Measurements from ENCODE around the gene BATF.

Gene BATF

DNA sequence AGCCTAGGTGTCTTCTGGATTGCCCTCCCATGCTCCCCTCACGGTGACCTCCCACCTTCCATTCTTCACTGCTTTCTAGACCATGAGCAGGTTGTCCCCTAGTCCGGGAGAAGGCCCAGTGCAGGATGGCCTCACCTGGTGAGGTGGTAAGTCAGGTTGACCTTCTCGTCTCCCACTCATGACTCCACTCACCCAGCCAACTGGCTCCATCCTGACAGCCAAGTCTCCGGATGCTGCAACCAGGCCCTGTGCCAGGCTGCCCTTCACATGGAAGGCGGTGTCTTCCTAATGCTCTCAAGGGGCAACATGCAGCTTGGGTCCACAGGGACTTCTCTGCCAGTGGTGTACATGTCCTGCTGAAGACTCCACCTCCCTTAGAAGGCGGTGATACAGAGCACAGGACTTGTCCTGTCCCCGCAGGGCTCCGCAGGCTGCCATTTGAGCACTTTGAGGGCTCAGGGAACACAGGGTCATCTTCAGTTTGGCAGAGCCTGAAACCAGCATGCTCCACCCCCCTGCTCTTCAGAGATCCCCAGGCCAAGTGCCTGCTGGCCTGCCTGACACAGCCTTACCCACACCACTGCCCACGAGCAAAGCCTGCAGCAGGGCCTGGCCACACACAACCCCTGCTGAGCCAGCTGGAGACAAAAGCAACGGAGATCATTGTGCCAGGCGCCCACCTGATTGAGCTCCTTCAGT is 25.4 kb downstream of the BATF start:
- no peak for DNase-seq (ENCODE audit: low read depth, low spot score)
- no peak overlapping the region for H3K4me3 ChIP-seq (ENCODE audit: low read depth, low read length)
- TF ChIP-seq, protein P1, sequence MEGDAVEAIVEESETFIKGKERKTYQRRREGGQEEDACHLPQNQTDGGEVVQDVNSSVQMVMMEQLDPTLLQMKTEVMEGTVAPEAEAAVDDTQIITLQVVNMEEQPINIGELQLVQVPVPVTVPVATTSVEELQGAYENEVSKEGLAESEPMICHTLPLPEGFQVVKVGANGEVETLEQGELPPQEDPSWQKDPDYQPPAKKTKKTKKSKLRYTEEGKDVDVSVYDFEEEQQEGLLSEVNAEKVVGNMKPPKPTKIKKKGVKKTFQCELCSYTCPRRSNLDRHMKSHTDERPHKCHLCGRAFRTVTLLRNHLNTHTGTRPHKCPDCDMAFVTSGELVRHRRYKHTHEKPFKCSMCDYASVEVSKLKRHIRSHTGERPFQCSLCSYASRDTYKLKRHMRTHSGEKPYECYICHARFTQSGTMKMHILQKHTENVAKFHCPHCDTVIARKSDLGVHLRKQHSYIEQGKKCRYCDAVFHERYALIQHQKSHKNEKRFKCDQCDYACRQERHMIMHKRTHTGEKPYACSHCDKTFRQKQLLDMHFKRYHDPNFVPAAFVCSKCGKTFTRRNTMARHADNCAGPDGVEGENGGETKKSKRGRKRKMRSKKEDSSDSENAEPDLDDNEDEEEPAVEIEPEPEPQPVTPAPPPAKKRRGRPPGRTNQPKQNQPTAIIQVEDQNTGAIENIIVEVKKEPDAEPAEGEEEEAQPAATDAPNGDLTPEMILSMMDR (IDR thresholded peaks at IDR 0.05; ENCODE audit: low read depth, low read length), result no peak
- in situ Hi-C loops (cut with HindIII; ENCODE audit: low sequenced_read_pairs), result no loop called here

DNA sequence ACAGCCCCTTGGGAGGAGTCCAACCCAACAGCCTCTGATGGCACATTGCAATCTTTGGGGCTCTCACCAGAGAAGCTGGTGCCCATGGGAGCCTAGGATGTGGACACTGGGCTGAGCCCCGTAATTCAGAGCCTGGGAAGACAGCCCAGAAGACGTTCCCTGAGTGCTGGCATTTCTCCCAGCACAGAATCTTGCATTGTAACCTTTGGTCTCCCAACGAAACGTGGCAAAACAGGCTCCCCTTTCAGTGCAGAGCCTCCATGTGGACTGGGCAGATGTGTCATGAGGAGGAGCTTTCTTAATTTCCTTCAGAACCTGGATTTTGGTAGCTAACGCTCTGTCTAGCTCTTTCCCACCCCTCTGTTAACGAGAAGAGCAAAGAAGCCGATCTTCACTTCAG is 26.3 kb downstream of the BATF start:
- no peak overlapping the region for H3K4me3 ChIP-seq (ENCODE audit: low read depth, low read length)
- TF ChIP-seq, protein P1 (IDR thresholded peaks at IDR 0.05; ENCODE audit: low read depth, low read length), result no peak
- in situ Hi-C loops (cut with HindIII; ENCODE audit: low sequenced_read_pairs), result no loop called here
- DNase-seq (ENCODE audit: low read depth, low spot score), result peak; percentile 42

DNA sequence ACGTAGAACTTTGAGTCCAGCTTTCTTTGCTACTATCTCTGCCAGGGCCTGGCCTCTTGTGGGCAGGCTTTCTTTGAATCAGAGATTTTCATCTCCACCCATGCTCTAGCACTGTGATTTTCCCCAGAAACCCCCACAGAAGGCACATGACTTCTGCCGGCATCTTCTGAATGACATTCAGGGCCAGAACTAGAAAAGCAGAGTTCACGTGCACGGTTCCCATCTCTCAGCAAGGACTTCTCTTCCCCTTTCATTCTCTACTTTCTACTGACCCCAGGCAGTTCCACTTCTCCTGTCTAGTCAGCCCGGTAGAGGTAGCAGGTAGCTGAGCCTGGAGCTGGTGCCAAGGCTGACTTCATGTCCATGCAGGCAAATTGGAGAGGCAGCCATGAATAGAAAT is 26.9 kb downstream of the BATF start:
- TF ChIP-seq, protein P1 (IDR thresholded peaks at IDR 0.05; ENCODE audit: low read depth, low read length), result no peak
- DNase-seq (ENCODE audit: low read depth, low spot score), result no peak
- H3K4me3 ChIP-seq (ENCODE audit: low read depth, low read length), result no peak overlapping the region
- in situ Hi-C loops (cut with HindIII; ENCODE audit: low sequenced_read_pairs), result no loop called here

DNA sequence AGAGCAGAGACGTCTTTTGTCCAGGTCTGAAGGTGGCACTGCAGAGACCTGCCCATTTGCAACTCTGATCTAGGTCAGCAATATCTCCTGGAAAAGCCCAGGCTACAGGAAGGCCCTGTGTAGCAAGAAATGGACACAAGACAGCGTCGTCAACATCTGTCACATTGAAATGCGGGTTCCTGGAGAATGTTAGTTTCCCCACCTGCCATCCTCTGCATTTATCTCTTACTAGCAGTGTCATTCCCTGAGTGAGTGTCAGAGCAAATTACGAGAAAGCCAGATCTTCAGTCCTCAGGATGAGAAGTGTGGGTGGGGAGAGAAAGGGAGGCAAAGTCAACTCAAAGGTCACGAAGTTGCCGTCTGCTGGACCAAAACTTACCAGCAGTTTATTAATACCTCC is 28.8 kb downstream of the BATF start:
- in situ Hi-C loops (cut with HindIII; ENCODE audit: low sequenced_read_pairs), result no loop called here
- DNase-seq (ENCODE audit: low read depth, low spot score), result no peak
- TF ChIP-seq, protein P1 (IDR thresholded peaks at IDR 0.05; ENCODE audit: low read depth, low read length), result no peak
- H3K4me3 ChIP-seq (ENCODE audit: low read depth, low read length), result no peak overlapping the region

DNA sequence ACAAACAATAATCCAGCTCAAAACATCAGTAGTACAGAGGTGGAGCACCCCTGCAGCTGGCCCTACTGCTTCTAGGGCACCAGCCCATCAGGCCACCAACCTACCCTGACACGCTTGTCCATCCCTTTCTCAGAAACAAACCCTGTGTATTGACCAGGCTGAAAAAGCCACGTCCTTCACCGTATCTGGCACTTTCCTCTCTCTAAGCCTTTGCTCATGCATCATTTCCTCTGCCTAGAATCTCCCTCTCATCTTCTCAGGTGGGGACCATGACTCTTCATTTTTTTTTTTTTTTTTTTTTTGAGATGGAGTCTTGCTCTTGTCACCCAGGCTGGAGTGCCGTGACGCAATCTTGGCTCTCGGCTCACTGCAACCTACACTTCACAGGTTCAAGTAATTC is 30.9 kb downstream of the BATF start:
- no peak for DNase-seq (ENCODE audit: low read depth, low spot score)
- H3K4me3 ChIP-seq (ENCODE audit: low read depth, low read length), result no peak overlapping the region
- in situ Hi-C loops (cut with HindIII; ENCODE audit: low sequenced_read_pairs), result no loop called here
- TF ChIP-seq, protein P1 (IDR thresholded peaks at IDR 0.05; ENCODE audit: low read depth, low read length), result no peak

DNA sequence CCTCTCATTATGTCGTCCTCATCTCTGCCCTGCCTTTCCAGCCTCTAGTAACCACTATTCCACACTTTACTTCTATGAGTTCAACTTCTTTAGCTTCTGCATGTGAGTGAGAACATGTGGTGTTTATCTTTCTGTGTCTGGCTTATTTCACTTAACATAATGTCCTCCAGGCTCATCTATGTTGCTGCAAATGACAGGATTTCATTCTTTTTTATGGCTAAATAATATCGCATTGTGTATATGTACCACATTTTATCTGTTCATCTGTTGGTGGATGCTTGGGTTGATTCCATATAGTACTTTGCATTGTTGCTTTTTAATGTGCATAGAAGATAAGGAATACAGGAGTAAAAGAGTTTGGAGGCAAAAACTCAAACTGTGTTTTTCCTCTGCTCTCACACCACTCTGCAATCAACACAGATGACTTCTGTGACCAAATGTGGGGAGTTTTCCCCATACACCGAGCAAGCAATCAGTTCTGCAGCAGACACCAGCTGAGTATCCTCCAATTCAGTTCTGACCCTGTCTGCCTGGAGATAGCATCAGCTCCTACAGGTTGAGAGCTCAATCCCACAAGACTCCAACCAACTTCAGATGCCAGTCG is 31.6 kb downstream of the BATF start:
- H3K4me3 ChIP-seq (ENCODE audit: low read depth, low read length), result no peak overlapping the region
- in situ Hi-C loops (cut with HindIII; ENCODE audit: low sequenced_read_pairs), result no loop called here
- no peak for DNase-seq (ENCODE audit: low read depth, low spot score)
- TF ChIP-seq, protein P1 (IDR thresholded peaks at IDR 0.05; ENCODE audit: low read depth, low read length), result no peak

Measured in astrocyte of the spinal cord (primary cell).